ENCODE measurements around the gene GTPBP1. TPM values are rescaled to one million over a fixed set of nuclear protein-coding genes. Genes with fewer than 3 reads are reported as not detected.

The GTPBP1 gene
- polyA plus RNA-seq, 2 donors, result 12.5 to 19.4 TPM

DNA sequence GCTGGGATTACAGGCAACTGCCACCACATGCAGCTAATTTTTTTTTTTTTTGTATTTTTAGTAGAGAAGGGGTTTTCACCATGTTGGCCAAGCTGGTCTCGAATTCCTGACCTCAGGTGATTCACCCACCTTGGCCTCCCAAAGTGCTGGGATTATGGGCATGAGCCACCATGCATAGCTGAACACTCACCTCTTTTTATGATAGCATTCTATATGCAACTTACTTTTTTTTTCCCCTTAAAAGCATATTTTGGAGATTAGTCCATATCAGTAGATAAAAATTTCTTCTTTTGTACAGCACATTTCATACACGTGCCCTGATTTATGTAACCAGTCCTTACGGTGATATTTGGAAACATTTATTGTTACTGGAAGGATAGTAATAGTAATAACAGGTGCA lies 14.6 kb downstream of the GTPBP1 start:
- Histone ChIP-seq H3K4me1 (ENCODE audit: control insufficient read depth in 2 of 2, insufficient read depth in 2 of 2, low read length in 1 of 2) (peaks cover 1 to 9% of the 10 kb centered on the region in 2 donors), H3K36me3 (ENCODE audit: control insufficient read depth in 2 of 2, insufficient read depth in 2 of 2, low read length in 1 of 2) (peaks cover 24 to 37% of the 10 kb centered on the region in 2 donors), H3K27me3 (ENCODE audit: control insufficient read depth in 1 of 2, insufficient read depth in 2 of 2, low read length in 2 of 2) (no peaks in the 10 kb centered on the region), H3K4me3 (ENCODE audit: low read depth in 1 of 2, low read length in 2 of 2) (no peak overlapping the region), H3K27ac (ENCODE audit: low read depth in 2 of 2, low read length in 1 of 2) (no peak overlapping the region), H3K9me3 (ENCODE audit: control insufficient read depth in 2 of 2, insufficient read depth in 1 of 2, low read depth in 1 of 2, low read length in 1 of 2) (no peaks in the 10 kb centered on the region)
- WGBS, 2 donors, result 91 to 92% methylated on average over 3 of the region's 3 CpGs

DNA sequence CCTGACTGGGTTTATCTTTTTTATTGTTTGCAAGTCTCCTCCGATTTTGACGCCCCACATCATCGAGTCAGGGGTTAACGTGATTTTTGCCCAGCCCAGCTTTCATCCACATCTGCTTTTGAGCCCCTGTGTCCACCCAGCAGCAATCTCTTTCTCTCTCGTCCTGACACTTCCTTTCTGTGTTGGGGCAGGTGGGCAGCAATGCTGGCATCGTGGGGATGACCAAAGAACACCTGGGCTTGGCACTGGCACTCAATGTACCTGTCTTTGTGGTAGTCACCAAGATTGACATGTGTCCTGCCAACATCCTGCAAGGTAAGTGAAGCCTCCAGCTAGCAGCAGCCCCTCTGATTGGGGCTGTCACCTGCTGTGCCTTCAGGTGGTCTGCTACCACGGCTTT lies 15.8 kb downstream of the GTPBP1 start:
- H3K9me3 ChIP-seq (ENCODE audit: control insufficient read depth in 2 of 2, insufficient read depth in 1 of 2, low read depth in 1 of 2, low read length in 1 of 2), result no peaks in the 10 kb centered on the region
- H3K27me3 ChIP-seq (ENCODE audit: control insufficient read depth in 1 of 2, insufficient read depth in 2 of 2, low read length in 2 of 2), result no peaks in the 10 kb centered on the region
- H3K4me1 ChIP-seq (ENCODE audit: control insufficient read depth in 2 of 2, insufficient read depth in 2 of 2, low read length in 1 of 2), result peaks cover 0 to 2% of the 10 kb centered on the region in 2 donors
- no peak overlapping the region for H3K27ac ChIP-seq (ENCODE audit: low read depth in 2 of 2, low read length in 1 of 2)
- WGBS, 2 donors, result 85 to 93% methylated on average over 7 of the region's 7 CpGs
- H3K36me3 ChIP-seq (ENCODE audit: control insufficient read depth in 2 of 2, insufficient read depth in 2 of 2, low read length in 1 of 2), result peaks cover 22 to 36% of the 10 kb centered on the region in 2 donors
- H3K4me3 ChIP-seq (ENCODE audit: low read depth in 1 of 2, low read length in 2 of 2), result no peak overlapping the region

DNA sequence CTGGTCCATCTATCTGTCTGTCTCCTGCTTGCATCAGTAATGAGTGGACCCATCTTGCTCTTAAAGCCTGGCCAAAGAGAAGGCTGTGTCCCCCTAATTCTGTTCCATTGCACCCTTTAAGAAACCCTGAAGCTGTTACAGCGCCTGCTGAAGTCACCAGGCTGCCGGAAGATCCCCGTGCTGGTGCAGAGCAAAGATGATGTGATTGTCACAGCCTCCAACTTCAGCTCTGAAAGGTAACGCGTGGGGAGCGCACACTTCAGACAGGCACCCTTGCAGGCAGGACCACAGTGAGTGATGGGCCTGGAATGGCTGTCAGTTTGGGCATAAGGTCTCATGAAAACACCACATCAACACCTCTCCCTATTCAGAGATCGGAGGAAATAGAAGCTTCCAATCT lies 18.4 kb downstream of the GTPBP1 start:
- Histone ChIP-seq H3K4me3 (ENCODE audit: low read depth in 1 of 2, low read length in 2 of 2) (no peak overlapping the region), H3K36me3 (ENCODE audit: control insufficient read depth in 2 of 2, insufficient read depth in 2 of 2, low read length in 1 of 2) (peaks cover 34 to 54% of the 10 kb centered on the region in 2 donors), H3K27me3 (ENCODE audit: control insufficient read depth in 1 of 2, insufficient read depth in 2 of 2, low read length in 2 of 2) (no peaks in the 10 kb centered on the region), H3K4me1 (ENCODE audit: control insufficient read depth in 2 of 2, insufficient read depth in 2 of 2, low read length in 1 of 2) (no peaks in the 10 kb centered on the region), H3K27ac (ENCODE audit: low read depth in 2 of 2, low read length in 1 of 2) (no peak overlapping the region), H3K9me3 (ENCODE audit: control insufficient read depth in 2 of 2, insufficient read depth in 1 of 2, low read depth in 1 of 2, low read length in 1 of 2) (no peaks in the 10 kb centered on the region)
- WGBS, 2 donors, result 97 to 98% methylated on average over 7 of the region's 7 CpGs

DNA sequence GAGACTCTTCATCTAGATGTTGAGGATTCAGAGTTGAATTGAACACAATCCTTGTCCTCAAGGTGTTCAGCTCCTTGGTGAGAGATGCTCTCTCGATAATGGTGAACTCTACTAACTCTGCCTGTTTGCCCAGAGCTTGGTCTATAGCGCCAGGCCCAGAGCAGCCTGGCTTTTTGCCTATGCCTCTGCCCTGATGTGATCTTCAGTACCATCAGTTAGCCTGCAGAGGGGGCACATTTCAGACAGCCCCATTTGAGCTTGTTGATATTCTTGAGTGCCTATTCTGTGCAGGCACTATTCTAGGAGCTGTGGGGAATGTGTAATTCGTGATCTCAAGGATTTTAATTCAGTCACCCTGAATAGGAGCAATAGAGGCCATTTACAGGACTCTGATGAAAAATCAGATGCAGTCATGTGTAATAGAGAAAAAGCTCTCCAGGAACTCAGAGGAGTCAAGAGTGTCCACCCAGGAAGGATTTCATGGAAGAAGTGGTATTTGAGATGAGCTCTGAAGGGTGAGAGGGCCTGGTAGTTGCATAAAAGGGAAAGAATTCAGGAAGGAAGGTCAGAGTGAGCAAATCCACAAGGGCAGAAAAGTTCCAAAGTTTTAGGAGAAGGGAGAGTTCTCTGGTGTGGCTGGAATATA lies 19.3 kb downstream of the GTPBP1 start:
- Histone ChIP-seq H3K9me3 (ENCODE audit: control insufficient read depth in 2 of 2, insufficient read depth in 1 of 2, low read depth in 1 of 2, low read length in 1 of 2) (no peaks in the 10 kb centered on the region), H3K4me1 (ENCODE audit: control insufficient read depth in 2 of 2, insufficient read depth in 2 of 2, low read length in 1 of 2) (no peaks in the 10 kb centered on the region), H3K4me3 (ENCODE audit: low read depth in 1 of 2, low read length in 2 of 2) (no peak overlapping the region), H3K36me3 (ENCODE audit: control insufficient read depth in 2 of 2, insufficient read depth in 2 of 2, low read length in 1 of 2) (peaks cover 39 to 62% of the 10 kb centered on the region in 2 donors), H3K27me3 (ENCODE audit: control insufficient read depth in 1 of 2, insufficient read depth in 2 of 2, low read length in 2 of 2) (no peaks in the 10 kb centered on the region), H3K27ac (ENCODE audit: low read depth in 2 of 2, low read length in 1 of 2) (no peak overlapping the region)
- WGBS, 2 donors, result 59 to 69% methylated on average over 3 of the region's 3 CpGs

DNA sequence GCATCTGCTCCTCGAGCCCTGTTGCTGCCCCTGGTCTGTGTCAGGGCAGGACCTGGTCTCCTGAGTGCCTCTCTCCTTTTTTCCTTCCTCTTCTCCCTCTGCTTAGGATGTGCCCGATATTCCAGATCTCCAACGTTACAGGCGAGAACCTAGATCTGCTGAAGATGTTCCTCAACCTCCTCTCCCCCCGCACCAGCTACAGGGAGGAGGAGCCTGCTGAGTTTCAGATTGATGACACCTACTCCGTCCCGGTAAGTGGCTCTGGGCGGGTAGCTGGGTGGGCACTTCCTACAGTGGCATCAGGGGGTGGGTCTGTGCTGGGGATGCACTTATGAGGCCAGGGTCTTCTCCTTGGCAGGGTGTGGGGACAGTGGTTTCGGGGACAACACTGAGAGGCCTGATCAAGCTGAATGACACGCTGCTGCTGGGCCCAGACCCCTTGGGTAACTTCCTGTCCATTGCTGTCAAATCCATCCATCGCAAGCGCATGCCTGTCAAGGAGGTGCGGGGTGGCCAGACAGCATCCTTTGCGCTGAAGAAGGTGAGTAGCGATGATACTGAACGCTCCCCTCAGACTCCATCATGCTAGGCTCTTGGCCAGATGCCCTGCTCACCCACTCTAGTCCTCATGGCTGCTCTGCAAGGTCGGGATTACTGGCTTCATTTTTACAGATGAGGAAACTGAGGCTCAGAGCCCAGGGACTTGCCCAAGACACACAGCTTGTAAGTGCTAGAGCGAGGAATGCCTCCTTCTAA lies 20.3 kb downstream of the GTPBP1 start:
- H3K36me3 ChIP-seq (ENCODE audit: control insufficient read depth in 2 of 2, insufficient read depth in 2 of 2, low read length in 1 of 2), result peaks cover 47 to 71% of the 10 kb centered on the region in 2 donors

DNA sequence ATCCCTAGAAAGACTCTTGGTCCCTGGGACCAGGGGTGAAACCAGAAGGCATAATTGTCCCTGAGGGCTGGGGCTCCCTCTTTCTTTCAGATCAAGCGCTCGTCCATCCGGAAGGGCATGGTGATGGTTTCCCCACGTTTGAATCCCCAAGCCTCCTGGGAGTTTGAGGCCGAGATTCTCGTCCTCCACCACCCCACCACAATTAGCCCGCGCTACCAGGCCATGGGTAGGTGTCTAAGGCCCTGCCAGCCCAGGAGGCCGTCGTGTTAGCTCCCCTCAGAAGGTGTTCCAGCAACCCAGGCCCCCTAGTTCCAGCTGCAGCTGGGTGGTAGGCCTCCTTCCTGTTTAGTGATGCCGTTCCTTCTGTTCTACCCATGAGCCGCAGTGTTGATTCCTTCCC lies 21.4 kb downstream of the GTPBP1 start:
- peaks cover 49 to 72% of the 10 kb centered on the region in 2 donors for H3K36me3 ChIP-seq (ENCODE audit: control insufficient read depth in 2 of 2, insufficient read depth in 2 of 2, low read length in 1 of 2)
- no peak overlapping the region for H3K27ac ChIP-seq (ENCODE audit: low read depth in 2 of 2, low read length in 1 of 2)
- 91 to 93% methylated on average over 12 of the region's 12 CpGs for WGBS, 2 donors
- H3K27me3 ChIP-seq (ENCODE audit: control insufficient read depth in 1 of 2, insufficient read depth in 2 of 2, low read length in 2 of 2), result no peaks in the 10 kb centered on the region
- no peaks in the 10 kb centered on the region for H3K9me3 ChIP-seq (ENCODE audit: control insufficient read depth in 2 of 2, insufficient read depth in 1 of 2, low read depth in 1 of 2, low read length in 1 of 2)
- H3K4me1 ChIP-seq (ENCODE audit: control insufficient read depth in 2 of 2, insufficient read depth in 2 of 2, low read length in 1 of 2), result peaks cover 0 to 6% of the 10 kb centered on the region in 2 donors
- no peak overlapping the region for H3K4me3 ChIP-seq (ENCODE audit: low read depth in 1 of 2, low read length in 2 of 2)

More for the DNA sequence above, 20.3 kb downstream of the GTPBP1 start:
- H3K27me3 ChIP-seq (ENCODE audit: control insufficient read depth in 1 of 2, insufficient read depth in 2 of 2, low read length in 2 of 2), result no peaks in the 10 kb centered on the region
- H3K9me3 ChIP-seq (ENCODE audit: control insufficient read depth in 2 of 2, insufficient read depth in 1 of 2, low read depth in 1 of 2, low read length in 1 of 2), result no peaks in the 10 kb centered on the region
- 93 to 94% methylated on average over 18 of the region's 18 CpGs for WGBS, 2 donors
- H3K27ac ChIP-seq (ENCODE audit: low read depth in 2 of 2, low read length in 1 of 2), result no peak overlapping the region
- no peaks in the 10 kb centered on the region for H3K4me1 ChIP-seq (ENCODE audit: control insufficient read depth in 2 of 2, insufficient read depth in 2 of 2, low read length in 1 of 2)
- no peak overlapping the region for H3K4me3 ChIP-seq (ENCODE audit: low read depth in 1 of 2, low read length in 2 of 2)

DNA sequence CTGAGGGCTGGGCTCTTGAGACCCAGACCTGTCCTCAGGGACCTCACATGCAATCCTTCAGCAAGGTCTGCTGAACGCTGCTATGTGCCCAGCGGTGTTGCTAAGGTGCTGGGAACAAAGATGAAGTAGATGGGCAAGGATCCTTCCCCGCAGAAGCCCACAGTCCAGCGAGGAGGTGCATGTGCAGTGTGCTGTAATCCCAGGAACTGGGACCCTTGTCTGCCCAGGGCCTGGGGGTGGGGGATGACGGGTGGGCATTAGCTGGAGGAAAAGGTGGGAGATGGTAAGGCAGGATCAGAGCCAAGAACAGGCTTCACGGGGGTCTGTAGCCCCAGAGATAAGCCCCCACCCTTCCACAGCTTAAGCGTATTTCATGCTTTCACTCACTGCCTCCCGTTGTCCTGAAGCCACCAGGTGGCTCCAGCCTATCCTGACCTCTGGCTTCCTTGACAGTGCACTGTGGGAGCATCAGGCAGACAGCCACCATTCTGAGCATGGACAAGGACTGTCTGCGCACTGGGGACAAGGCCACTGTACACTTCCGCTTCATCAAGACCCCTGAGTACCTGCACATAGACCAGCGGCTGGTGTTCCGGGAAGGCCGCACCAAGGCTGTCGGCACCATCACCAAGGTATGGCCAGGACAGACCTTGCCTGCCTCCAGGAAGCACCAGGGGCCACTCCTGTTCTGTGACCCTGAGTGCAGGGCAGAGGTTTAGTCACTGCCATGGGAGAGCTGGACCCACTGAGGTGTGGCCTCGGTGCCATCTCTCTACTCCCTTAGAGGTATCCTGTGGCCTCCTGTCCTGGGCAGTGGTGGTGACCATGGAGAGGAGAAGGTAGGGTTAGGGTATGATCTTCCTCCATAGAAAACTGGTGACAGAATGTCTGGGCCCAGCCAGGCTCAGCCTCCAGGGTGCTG lies 22.0 kb downstream of the GTPBP1 start:
- H3K4me3 ChIP-seq (ENCODE audit: low read depth in 1 of 2, low read length in 2 of 2), result no peak overlapping the region
- peaks cover 0 to 7% of the 10 kb centered on the region in 2 donors for H3K4me1 ChIP-seq (ENCODE audit: control insufficient read depth in 2 of 2, insufficient read depth in 2 of 2, low read length in 1 of 2)
- no peaks in the 10 kb centered on the region for H3K27me3 ChIP-seq (ENCODE audit: control insufficient read depth in 1 of 2, insufficient read depth in 2 of 2, low read length in 2 of 2)
- peaks cover 45 to 72% of the 10 kb centered on the region in 2 donors for H3K36me3 ChIP-seq (ENCODE audit: control insufficient read depth in 2 of 2, insufficient read depth in 2 of 2, low read length in 1 of 2)
- H3K27ac ChIP-seq (ENCODE audit: low read depth in 2 of 2, low read length in 1 of 2), result no peak overlapping the region
- 94 to 95% methylated on average over 15 of the region's 15 CpGs for WGBS, 2 donors
- H3K9me3 ChIP-seq (ENCODE audit: control insufficient read depth in 2 of 2, insufficient read depth in 1 of 2, low read depth in 1 of 2, low read length in 1 of 2), result no peaks in the 10 kb centered on the region

DNA sequence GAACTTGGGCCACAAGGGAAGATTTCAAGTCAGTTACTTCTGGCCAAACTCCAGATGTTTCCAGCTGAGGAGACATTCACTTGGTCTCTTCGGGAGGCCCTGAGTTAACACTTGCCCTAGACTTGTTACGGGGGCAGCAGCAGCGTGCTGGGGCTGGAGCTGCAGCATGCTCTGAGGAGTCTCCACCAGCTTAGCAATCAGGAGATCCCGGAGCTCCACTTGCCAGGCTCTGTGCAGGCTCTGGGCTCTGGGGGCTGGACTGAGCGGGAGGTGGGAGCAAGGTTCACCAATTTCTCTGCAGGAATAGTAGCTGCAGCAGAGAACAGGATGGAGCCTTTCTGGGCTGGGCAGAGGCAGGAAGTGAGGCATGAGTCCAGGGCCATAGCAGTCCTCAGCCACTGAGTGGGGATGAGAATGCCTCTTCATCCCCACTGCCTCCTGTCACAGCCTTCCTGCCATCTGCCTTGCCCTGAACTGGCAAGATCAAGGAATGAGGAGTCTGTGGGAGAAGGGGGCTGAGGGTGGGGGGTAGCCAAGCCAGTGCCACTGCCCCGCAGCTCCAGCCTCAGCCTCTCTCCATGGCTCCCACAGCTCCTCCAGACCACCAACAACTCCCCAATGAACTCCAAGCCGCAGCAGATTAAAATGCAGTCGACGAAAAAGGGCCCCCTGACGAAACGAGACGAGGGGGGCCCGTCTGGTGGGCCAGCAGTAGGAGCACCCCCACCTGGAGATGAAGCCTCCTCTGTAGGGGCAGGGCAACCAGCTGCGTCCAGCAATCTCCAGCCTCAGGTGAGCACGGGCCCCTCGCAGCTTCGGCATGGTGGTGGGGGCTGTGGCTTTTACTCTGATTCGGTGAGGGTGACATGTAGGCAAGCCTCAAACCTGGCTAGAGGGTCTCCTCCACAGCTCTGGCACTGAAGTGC lies 23.4 kb downstream of the GTPBP1 start:
- Histone ChIP-seq H3K27me3 (ENCODE audit: control insufficient read depth in 1 of 2, insufficient read depth in 2 of 2, low read length in 2 of 2) (no peaks in the 10 kb centered on the region), H3K9me3 (ENCODE audit: control insufficient read depth in 2 of 2, insufficient read depth in 1 of 2, low read depth in 1 of 2, low read length in 1 of 2) (no peaks in the 10 kb centered on the region), H3K4me3 (ENCODE audit: low read depth in 1 of 2, low read length in 2 of 2) (no peak overlapping the region), H3K27ac (ENCODE audit: low read depth in 2 of 2, low read length in 1 of 2) (no peak overlapping the region), H3K4me1 (ENCODE audit: control insufficient read depth in 2 of 2, insufficient read depth in 2 of 2, low read length in 1 of 2) (peaks cover 0 to 14% of the 10 kb centered on the region in 2 donors), H3K36me3 (ENCODE audit: control insufficient read depth in 2 of 2, insufficient read depth in 2 of 2, low read length in 1 of 2) (peaks cover 45 to 68% of the 10 kb centered on the region in 2 donors)
- 92 to 93% methylated on average over 18 of the region's 18 CpGs for WGBS, 2 donors
